ENCODE measurements around the gene NRG2. TPM values are rescaled to one million over a fixed set of nuclear protein-coding genes. Genes with fewer than 3 reads are reported as not detected.

The NRG2 gene
- total and polyA plus RNA-seq, 2 donors (not counting 3 experiments of a cell fraction or from before 2014, with no cell fraction given), result 0.26 to 0.42 TPM

- no peaks in the 10 kb centered on the region for H3K9me3 ChIP-seq (replicated peaks; ENCODE audit: control insufficient read depth, insufficient read depth, low read length)
- H3K4me1 ChIP-seq (ENCODE audit: control insufficient read depth, extremely low read depth, insufficient read depth, low read length), result no peaks in the 10 kb centered on the region
- no peaks in the 10 kb centered on the region for H3K9me1 ChIP-seq (replicated peaks; ENCODE audit: control insufficient read depth, extremely low read depth, insufficient read depth, low read length)
- no peak overlapping the region for H3K9ac ChIP-seq (replicated peaks; ENCODE audit: extremely low read depth, insufficient read depth, low read length)
- DNase-seq (ENCODE audit: low read depth, low spot score) (no peak), FAIRE-seq (no peak)
- peaks cover 2 to 5% of the 10 kb centered on the region in 2 experiments for H3K27me3 ChIP-seq (ENCODE audit: control insufficient read depth in 2 of 2, insufficient read depth in 2 of 2, low read length in 2 of 2)
- H2AFZ ChIP-seq (ENCODE audit: low read depth, low read length), result no peak overlapping the region
- BruUV-seq (replicated peaks), result no TSS peak
- CTCF ChIA-PET, result interaction anchor here (1.4 to 2.2 kb wide), 2 partner anchors 97 to 119 kb away, joined by 3 to 7 read pairs; no protein-coding TSS in a partner anchor
- H4K20me1 ChIP-seq (replicated peaks; ENCODE audit: control insufficient read depth, extremely low read depth, insufficient read depth, low read length), result no peaks in the 10 kb centered on the region
- POLR2A ChIA-PET, result no interaction called here
- no peak overlapping the region for H3K27ac ChIP-seq (ENCODE audit: insufficient read depth, low read depth, low read length)
- dilution Hi-C loops (cut with MboI; ENCODE audit: extremely low pct_ligation_motif_present, low sequenced_read_pairs), result no loop called here
- no peak overlapping the region for H3K4me2 ChIP-seq (ENCODE audit: insufficient read depth, low read length)
- no peaks in the 10 kb centered on the region for H3K79me2 ChIP-seq (ENCODE audit: control insufficient read depth, insufficient read depth, low read length)
- TF ChIP-seq FOS (IDR thresholded peaks at IDR 0.05; ENCODE audit: borderline replicate concordance, insufficient read depth, low read length), result no peak
- TF ChIP-seq GATA2 (IDR thresholded peaks at IDR 0.05; ENCODE audit: insufficient read depth, insufficient read length, low read depth, low read length), result no peak
- TF ChIP-seq JUN (IDR thresholded peaks at IDR 0.05; ENCODE audit: borderline replicate concordance, insufficient read depth, insufficient read length, low read depth), result no peak
- TF ChIP-seq MYC (IDR thresholded peaks at IDR 0.05; ENCODE audit: low read depth, low read length), result no peak
- no peak for TF ChIP-seq POLR2AphosphoS5 (IDR thresholded peaks at IDR 0.05; ENCODE audit: insufficient read depth, low read depth, low read length)
- no peak for TF ChIP-seq POLR2A (IDR thresholded peaks at IDR 0.05; ENCODE audit: low read depth, low read length)
- TF ChIP-seq, protein P1, sequence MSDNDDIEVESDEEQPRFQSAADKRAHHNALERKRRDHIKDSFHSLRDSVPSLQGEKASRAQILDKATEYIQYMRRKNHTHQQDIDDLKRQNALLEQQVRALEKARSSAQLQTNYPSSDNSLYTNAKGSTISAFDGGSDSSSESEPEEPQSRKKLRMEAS (IDR thresholded peaks at IDR 0.05; ENCODE audit: insufficient read depth, insufficient read length), result no peak
- TF ChIP-seq, protein P2, sequence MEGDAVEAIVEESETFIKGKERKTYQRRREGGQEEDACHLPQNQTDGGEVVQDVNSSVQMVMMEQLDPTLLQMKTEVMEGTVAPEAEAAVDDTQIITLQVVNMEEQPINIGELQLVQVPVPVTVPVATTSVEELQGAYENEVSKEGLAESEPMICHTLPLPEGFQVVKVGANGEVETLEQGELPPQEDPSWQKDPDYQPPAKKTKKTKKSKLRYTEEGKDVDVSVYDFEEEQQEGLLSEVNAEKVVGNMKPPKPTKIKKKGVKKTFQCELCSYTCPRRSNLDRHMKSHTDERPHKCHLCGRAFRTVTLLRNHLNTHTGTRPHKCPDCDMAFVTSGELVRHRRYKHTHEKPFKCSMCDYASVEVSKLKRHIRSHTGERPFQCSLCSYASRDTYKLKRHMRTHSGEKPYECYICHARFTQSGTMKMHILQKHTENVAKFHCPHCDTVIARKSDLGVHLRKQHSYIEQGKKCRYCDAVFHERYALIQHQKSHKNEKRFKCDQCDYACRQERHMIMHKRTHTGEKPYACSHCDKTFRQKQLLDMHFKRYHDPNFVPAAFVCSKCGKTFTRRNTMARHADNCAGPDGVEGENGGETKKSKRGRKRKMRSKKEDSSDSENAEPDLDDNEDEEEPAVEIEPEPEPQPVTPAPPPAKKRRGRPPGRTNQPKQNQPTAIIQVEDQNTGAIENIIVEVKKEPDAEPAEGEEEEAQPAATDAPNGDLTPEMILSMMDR (IDR thresholded peaks at IDR 0.05; ENCODE audit: extremely low read depth in 1 of 2, insufficient read depth in 1 of 2, low read depth in 1 of 2, low read length in 2 of 2), result no peak
- TF ChIP-seq EZH2 (IDR thresholded peaks at IDR 0.05; ENCODE audit: borderline replicate concordance, low read depth, low read length, severe bottlenecking), result no peak
- intact Hi-C loops (cut with micrococcal nuclease), result no loop called here
- H3K36me3 ChIP-seq (ENCODE audit: control insufficient read depth in 2 of 2, extremely low read depth in 1 of 2, insufficient read depth in 2 of 2, low read length in 2 of 2), result no peaks in the 10 kb centered on the region
- no peak overlapping the region for H3K4me3 ChIP-seq (replicated peaks in 1 of 3; ENCODE audit: insufficient read depth in 1 of 3, low read depth in 1 of 3, low read length in 3 of 3)
Measured at GRCh38 chr5:139884144-139884543, 159.0 kb downstream of the NRG2 start.

All from endothelial cell of umbilical vein (primary cell).